Measurements from ENCODE around the gene CMKLR1.

The CMKLR1 gene

GRCh38 chr12:108338915-108339657, at the start of gene CMKLR1:
CMKLR1 (minus strand) TSS chr12:108339311; CDS start chr12:108293591, 45,720 bp downstream.
- peak within 1 kb of the TSS; percentile 65 for H3K9ac ChIP-seq (ENCODE audit: low read depth, low read length)

GRCh38 chr12:108387771-108388170, 48.7 kb upstream of the CMKLR1 start:
- H3K4me1 ChIP-seq (ENCODE audit: insufficient read depth, low read length): peaks cover 7% of the 10 kb centered on the region
- H3K36me3 ChIP-seq (ENCODE audit: insufficient read depth, low read length): no peaks in the 10 kb centered on the region
- H3K9me3 ChIP-seq (ENCODE audit: control insufficient read depth, insufficient read depth, low read length): no peaks in the 10 kb centered on the region
- H3K9ac ChIP-seq (ENCODE audit: low read depth, low read length): no peak overlapping the region

More at GRCh38 chr12:108338915-108339657, at the start of gene CMKLR1:
- H3K4me1 ChIP-seq (ENCODE audit: insufficient read depth, low read length): peaks cover 10% of the 10 kb centered on the region; the same call in 1 of the 2 replicates
- H3K9me3 ChIP-seq (ENCODE audit: control insufficient read depth, insufficient read depth, low read length): no peaks in the 10 kb centered on the region
- peaks cover 5% of the 10 kb centered on the region; the same call in 1 of the 2 replicates for H3K36me3 ChIP-seq (ENCODE audit: insufficient read depth, low read length)

- H3K4me1 ChIP-seq (ENCODE audit: insufficient read depth, low read length): peaks cover 7% of the 10 kb centered on the region
- H3K9me3 ChIP-seq (ENCODE audit: control insufficient read depth, insufficient read depth, low read length): no peaks in the 10 kb centered on the region
- no peaks in the 10 kb centered on the region for H3K36me3 ChIP-seq (ENCODE audit: insufficient read depth, low read length)
- no peak overlapping the region for H3K9ac ChIP-seq (ENCODE audit: low read depth, low read length)
Observed at GRCh38 chr12:108386709-108387360, 47.7 kb upstream of the CMKLR1 start.

- Histone ChIP-seq H3K4me1 (ENCODE audit: insufficient read depth, low read length) (no peaks in the 10 kb centered on the region), H3K9ac (ENCODE audit: low read depth, low read length) (no peak overlapping the region), H3K9me3 (ENCODE audit: control insufficient read depth, insufficient read depth, low read length) (peaks cover under 1% of the 10 kb centered on the region; the same call in 1 of the 2 replicates), H3K36me3 (ENCODE audit: insufficient read depth, low read length) (no peaks in the 10 kb centered on the region)
Observed at GRCh38 chr12:108382437-108382801, 43.3 kb upstream of the CMKLR1 start.

- Histone ChIP-seq H3K9me3 (ENCODE audit: control insufficient read depth, insufficient read depth, low read length) (peaks cover 4% of the 10 kb centered on the region; the same call in 1 of the 2 replicates), H3K9ac (ENCODE audit: low read depth, low read length) (no peak overlapping the region), H3K4me1 (ENCODE audit: insufficient read depth, low read length) (no peaks in the 10 kb centered on the region), H3K36me3 (ENCODE audit: insufficient read depth, low read length) (no peaks in the 10 kb centered on the region)
Observed at GRCh38 chr12:108381787-108382436, 42.8 kb upstream of the CMKLR1 start.

GRCh38 chr12:108380382-108380781, 41.3 kb upstream of the CMKLR1 start:
- Histone ChIP-seq H3K36me3 (ENCODE audit: insufficient read depth, low read length) (no peaks in the 10 kb centered on the region), H3K9ac (ENCODE audit: low read depth, low read length) (no peak overlapping the region), H3K4me1 (ENCODE audit: insufficient read depth, low read length) (no peaks in the 10 kb centered on the region), H3K9me3 (ENCODE audit: control insufficient read depth, insufficient read depth, low read length) (peaks cover 4% of the 10 kb centered on the region; the same call in 1 of the 2 replicates)

- Histone ChIP-seq H3K9me3 (ENCODE audit: control insufficient read depth, insufficient read depth, low read length) (peaks cover 4% of the 10 kb centered on the region; the same call in 1 of the 2 replicates), H3K4me1 (ENCODE audit: insufficient read depth, low read length) (no peaks in the 10 kb centered on the region), H3K9ac (ENCODE audit: low read depth, low read length) (no peak overlapping the region), H3K36me3 (ENCODE audit: insufficient read depth, low read length) (no peaks in the 10 kb centered on the region)
Observed at GRCh38 chr12:108379823-108380222, 40.7 kb upstream of the CMKLR1 start.

- peaks cover 4% of the 10 kb centered on the region; the same call in 1 of the 2 replicates for H3K9me3 ChIP-seq (ENCODE audit: control insufficient read depth, insufficient read depth, low read length)
- H3K36me3 ChIP-seq (ENCODE audit: insufficient read depth, low read length): no peaks in the 10 kb centered on the region
- H3K9ac ChIP-seq (ENCODE audit: low read depth, low read length): no peak overlapping the region
- no peaks in the 10 kb centered on the region for H3K4me1 ChIP-seq (ENCODE audit: insufficient read depth, low read length)
Observed at GRCh38 chr12:108378926-108379325, 39.8 kb upstream of the CMKLR1 start.

GRCh38 chr12:108377260-108377659, 38.1 kb upstream of the CMKLR1 start:
- Histone ChIP-seq H3K9me3 (ENCODE audit: control insufficient read depth, insufficient read depth, low read length) (peaks cover 15% of the 10 kb centered on the region; the same call in 1 of the 2 replicates), H3K4me1 (ENCODE audit: insufficient read depth, low read length) (no peaks in the 10 kb centered on the region), H3K36me3 (ENCODE audit: insufficient read depth, low read length) (no peaks in the 10 kb centered on the region), H3K9ac (ENCODE audit: low read depth, low read length) (no peak overlapping the region)

GRCh38 chr12:108375986-108376663, 37.0 kb upstream of the CMKLR1 start:
- no peaks in the 10 kb centered on the region for H3K36me3 ChIP-seq (ENCODE audit: insufficient read depth, low read length)
- no peaks in the 10 kb centered on the region for H3K4me1 ChIP-seq (ENCODE audit: insufficient read depth, low read length)
- no peak overlapping the region for H3K9ac ChIP-seq (ENCODE audit: low read depth, low read length)
- peaks cover 15% of the 10 kb centered on the region; the same call in 1 of the 2 replicates for H3K9me3 ChIP-seq (ENCODE audit: control insufficient read depth, insufficient read depth, low read length)

- peaks cover 15% of the 10 kb centered on the region; the same call in 1 of the 2 replicates for H3K9me3 ChIP-seq (ENCODE audit: control insufficient read depth, insufficient read depth, low read length)
- H3K4me1 ChIP-seq (ENCODE audit: insufficient read depth, low read length): no peaks in the 10 kb centered on the region; the same call in 1 of the 2 replicates
- H3K9ac ChIP-seq (ENCODE audit: low read depth, low read length): no peak overlapping the region
- no peaks in the 10 kb centered on the region for H3K36me3 ChIP-seq (ENCODE audit: insufficient read depth, low read length)
Observed at GRCh38 chr12:108374596-108375320, 35.6 kb upstream of the CMKLR1 start.

- Histone ChIP-seq H3K4me1 (ENCODE audit: insufficient read depth, low read length) (no peaks in the 10 kb centered on the region; the same call in 1 of the 2 replicates), H3K9ac (ENCODE audit: low read depth, low read length) (no peak overlapping the region), H3K9me3 (ENCODE audit: control insufficient read depth, insufficient read depth, low read length) (peaks cover 15% of the 10 kb centered on the region; the same call in 1 of the 2 replicates), H3K36me3 (ENCODE audit: insufficient read depth, low read length) (no peaks in the 10 kb centered on the region)
Observed at GRCh38 chr12:108373111-108373510, 34.0 kb upstream of the CMKLR1 start.

- Histone ChIP-seq H3K4me1 (ENCODE audit: insufficient read depth, low read length) (no peaks in the 10 kb centered on the region; the same call in 1 of the 2 replicates), H3K36me3 (ENCODE audit: insufficient read depth, low read length) (no peaks in the 10 kb centered on the region), H3K9ac (ENCODE audit: low read depth, low read length) (no peak overlapping the region), H3K9me3 (ENCODE audit: control insufficient read depth, insufficient read depth, low read length) (peaks cover 11% of the 10 kb centered on the region; the same call in 1 of the 2 replicates)
Observed at GRCh38 chr12:108371801-108372344, 32.8 kb upstream of the CMKLR1 start.

Data from ES-I3 (cell line).